NT2/D1 (cell line): Measurements from ENCODE around the gene CORO1C.

ENCODE experiments used
- DNase-seq: peaks from one replicate; pipeline ENCODE4 v3.0.0-alpha.2; 2011; ENCODE audit warnings: low read depth, low spot score
- H3K27me3 ChIP-seq: 2 replicates; pipeline ENCODE4 v1.6.0; 2011; ENCODE audit warnings: mild to moderate bottlenecking; ENCODE audit not compliant: insufficient read length, insufficient read depth
- H3K36me3 ChIP-seq: 2 replicates; pipeline ENCODE4 v1.6.1; 2011; ENCODE audit warnings: mild to moderate bottlenecking, low read length, mixed read lengths; ENCODE audit not compliant: insufficient read depth, insufficient read length
- H3K4me1 ChIP-seq: 2 replicates; pipeline ENCODE4 v1.5.1; 2011; ENCODE audit not compliant: insufficient read depth, insufficient read length
- H3K4me3 ChIP-seq: 2 replicates; pipeline ENCODE4 v1.5.1; 2011; ENCODE audit warnings: low read depth; ENCODE audit not compliant: insufficient read length
- H3K9ac ChIP-seq: 2 replicates; pipeline ENCODE4 v1.6.0; 2011; ENCODE audit warnings: low read depth; ENCODE audit not compliant: insufficient read length
- H3K9me3 ChIP-seq: 2 replicates; pipeline ENCODE4 v1.5.1; 2011; ENCODE audit warnings: mild to moderate bottlenecking, low read length; ENCODE audit not compliant: insufficient read depth
- SUZ12 ChIP-seq: IDR thresholded peaks from 2 replicates; pipeline ENCODE4 v1.6.1; 2011; ENCODE audit not compliant: insufficient read length, insufficient read depth; ENCODE audit errors: extremely low read depth
- YY1 ChIP-seq: IDR thresholded peaks from 2 replicates; pipeline ENCODE4 v1.6.1; 2011; ENCODE audit not compliant: insufficient read length, insufficient read depth
- ZNF274 ChIP-seq: IDR thresholded peaks from 2 replicates; pipeline ENCODE4 v1.6.1; 2011; ENCODE audit warnings: mild to moderate bottlenecking, low read depth, low read length

CORO1C gene

DNA sequence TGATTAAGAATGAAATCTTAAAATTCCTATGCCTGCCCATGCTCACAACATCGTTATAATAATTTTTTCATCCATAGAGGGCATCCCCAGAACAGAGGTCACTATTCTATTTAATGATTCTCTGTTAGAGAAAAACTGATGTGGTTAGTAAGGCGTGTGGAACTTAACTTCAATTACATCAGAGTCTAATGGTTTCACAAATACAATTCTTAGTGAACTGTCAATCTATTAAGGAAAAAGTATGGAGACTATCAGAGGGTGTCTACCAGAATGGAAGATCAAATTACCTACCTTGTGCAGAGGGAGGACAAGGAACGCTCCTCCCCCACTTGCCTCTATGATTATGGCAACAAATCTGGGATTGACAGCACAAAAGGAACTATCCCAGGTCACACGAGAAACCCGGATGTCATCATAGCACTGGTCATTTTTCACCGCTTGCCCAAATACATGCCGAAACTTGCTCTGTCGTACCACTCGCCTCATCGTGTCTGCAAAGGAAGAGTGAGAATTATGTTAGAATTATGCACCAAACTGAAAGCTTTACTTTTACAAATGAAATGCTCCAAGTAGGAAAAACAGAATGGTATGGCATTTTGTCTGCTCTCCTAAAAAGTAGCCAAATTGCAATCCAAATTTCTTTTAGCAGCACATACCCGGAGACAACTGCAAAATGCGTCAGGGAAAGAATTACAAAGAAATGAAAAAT is 30.3 kb downstream of the CORO1C start:
- TF ChIP-seq ZNF274 (no peak), YY1 (no peak), SUZ12 (no peak)
- Histone ChIP-seq H3K27me3 (no peaks in the 10 kb centered on the region), H3K4me3 (no peak overlapping the region), H3K4me1 (peaks cover 2% of the 10 kb centered on the region), H3K36me3 (peaks cover 57% of the 10 kb centered on the region), H3K9ac (no peak overlapping the region), H3K9me3 (no peaks in the 10 kb centered on the region)
- no peak for DNase-seq

DNA sequence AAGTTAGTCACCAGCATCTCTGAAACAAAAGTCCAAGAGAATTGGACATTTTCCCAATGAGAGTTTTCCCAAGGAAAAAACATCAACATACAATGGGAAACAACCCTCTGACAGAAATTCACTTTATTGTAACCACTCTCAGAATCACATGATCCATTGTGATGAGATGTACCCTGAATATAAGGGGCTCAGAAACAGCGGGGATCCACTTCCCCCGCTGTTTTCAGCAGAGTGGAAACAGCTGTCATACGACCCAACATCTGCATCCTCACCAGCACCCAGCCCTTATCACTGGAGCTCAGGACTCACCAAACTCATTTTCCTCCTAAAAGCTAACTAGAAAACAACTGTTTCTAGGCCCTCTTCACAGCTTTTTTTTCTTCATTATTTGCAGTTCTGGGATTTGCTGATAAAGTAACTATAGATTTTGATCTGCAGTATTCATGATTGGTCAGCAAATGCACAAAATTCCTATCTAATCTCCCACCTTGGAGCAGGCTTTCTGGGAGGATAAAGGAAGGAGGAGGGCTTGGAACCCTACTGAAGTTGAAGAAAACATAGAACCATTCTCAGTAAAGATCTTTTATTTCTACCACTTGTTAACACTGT is 31.3 kb downstream of the CORO1C start:
- Histone ChIP-seq H3K36me3 (peaks cover 65% of the 10 kb centered on the region), H3K4me1 (peaks cover 2% of the 10 kb centered on the region), H3K9me3 (no peaks in the 10 kb centered on the region), H3K27me3 (no peaks in the 10 kb centered on the region), H3K9ac (no peak overlapping the region), H3K4me3 (no peak overlapping the region)
- DNase-seq = no peak
- no peak for TF ChIP-seq ZNF274
- TF ChIP-seq YY1 = no peak
- no peak for TF ChIP-seq SUZ12

DNA sequence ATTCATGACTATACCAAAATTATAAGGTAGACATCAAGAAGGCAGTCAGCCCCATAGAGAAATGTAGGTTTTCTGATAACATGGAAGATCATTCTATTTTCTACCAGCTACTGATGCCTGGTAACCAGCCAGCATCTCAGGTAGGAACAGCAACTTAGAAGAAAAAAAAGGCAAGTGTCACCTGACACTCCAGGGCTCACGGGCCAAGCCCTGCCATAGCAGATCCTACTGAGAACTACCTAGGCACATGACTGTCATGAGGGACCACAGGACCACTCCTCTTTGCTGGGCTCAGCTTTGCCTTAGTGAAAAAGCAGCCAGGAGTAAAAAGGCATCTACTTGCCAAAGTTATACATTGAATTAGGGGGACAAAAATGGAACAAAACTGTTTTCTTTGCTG is 33.4 kb downstream of the CORO1C start:
- Histone ChIP-seq H3K36me3 (peaks cover 68% of the 10 kb centered on the region), H3K27me3 (no peaks in the 10 kb centered on the region), H3K4me3 (no peak overlapping the region), H3K9ac (no peak overlapping the region), H3K4me1 (no peaks in the 10 kb centered on the region), H3K9me3 (no peaks in the 10 kb centered on the region)
- DNase-seq = no peak
- TF ChIP-seq SUZ12 (no peak), ZNF274 (no peak), YY1 (no peak)

DNA sequence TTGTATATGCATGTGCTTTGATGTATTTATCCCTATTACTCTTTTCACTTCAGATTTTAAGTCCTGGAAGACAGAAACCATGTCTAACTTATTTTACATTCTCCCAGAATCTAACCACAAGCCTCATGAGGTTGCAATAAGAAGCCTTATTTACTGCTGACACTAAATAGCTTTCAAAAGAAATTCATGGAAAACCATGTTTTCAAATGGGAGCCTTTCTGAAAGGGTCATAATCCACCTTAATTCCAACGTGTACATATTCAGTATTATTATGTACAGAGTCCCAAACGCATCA is 34.4 kb downstream of the CORO1C start:
- Histone ChIP-seq H3K4me1 (peaks cover 5% of the 10 kb centered on the region), H3K9ac (no peak overlapping the region), H3K36me3 (peaks cover 63% of the 10 kb centered on the region), H3K9me3 (no peaks in the 10 kb centered on the region), H3K4me3 (no peak overlapping the region), H3K27me3 (no peaks in the 10 kb centered on the region)
- TF ChIP-seq SUZ12 (no peak), YY1 (no peak), ZNF274 (no peak)
- DNase-seq = no peak

DNA sequence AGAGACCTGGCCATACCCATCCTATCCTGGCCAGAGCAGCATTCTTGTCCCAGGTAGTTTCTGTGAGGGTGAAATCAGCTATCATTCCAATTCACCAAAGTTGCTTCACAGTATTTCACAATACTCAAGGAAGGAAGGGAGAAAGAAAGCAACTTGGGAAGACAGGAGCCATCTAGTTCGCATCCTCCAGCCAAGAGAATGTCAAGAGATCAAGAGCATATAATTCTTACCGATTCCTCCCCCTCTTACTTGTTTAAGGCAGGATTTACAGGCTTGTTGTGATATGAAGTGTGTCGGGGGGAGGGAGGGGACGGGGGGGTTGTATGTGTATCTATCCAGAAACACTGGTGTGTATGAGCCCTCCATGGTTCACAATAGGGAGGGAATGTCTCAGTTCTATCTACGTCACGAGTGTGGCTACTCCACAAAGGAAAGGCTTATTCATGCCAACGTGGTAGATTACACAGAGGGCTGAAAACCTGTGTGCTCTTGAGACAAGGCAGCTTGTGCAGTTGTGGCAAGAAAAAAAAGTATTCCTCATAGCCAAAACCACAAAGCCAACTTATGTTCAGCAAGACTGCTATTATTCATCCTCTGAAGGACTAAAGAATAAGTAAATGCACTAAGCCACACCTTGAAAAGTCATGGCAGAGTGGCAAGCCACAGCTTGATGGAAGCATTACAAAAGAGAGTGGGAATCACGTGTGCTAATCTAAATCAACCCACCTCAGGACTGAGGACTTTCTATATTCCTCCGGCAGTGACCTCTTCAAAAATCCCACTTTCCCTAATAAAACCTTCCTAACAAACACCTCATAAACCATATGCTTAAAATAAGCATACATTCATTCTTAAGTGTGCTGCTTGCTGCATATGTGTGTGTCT is 35.0 kb downstream of the CORO1C start:
- H3K9ac ChIP-seq = no peak overlapping the region
- no peak for TF ChIP-seq YY1
- no peak for TF ChIP-seq ZNF274
- TF ChIP-seq SUZ12 = no peak
- DNase-seq = no peak
- H3K4me1 ChIP-seq = peaks cover 5% of the 10 kb centered on the region
- H3K36me3 ChIP-seq = peaks cover 63% of the 10 kb centered on the region
- H3K4me3 ChIP-seq = no peak overlapping the region
- no peaks in the 10 kb centered on the region for H3K9me3 ChIP-seq
- H3K27me3 ChIP-seq = no peaks in the 10 kb centered on the region

DNA sequence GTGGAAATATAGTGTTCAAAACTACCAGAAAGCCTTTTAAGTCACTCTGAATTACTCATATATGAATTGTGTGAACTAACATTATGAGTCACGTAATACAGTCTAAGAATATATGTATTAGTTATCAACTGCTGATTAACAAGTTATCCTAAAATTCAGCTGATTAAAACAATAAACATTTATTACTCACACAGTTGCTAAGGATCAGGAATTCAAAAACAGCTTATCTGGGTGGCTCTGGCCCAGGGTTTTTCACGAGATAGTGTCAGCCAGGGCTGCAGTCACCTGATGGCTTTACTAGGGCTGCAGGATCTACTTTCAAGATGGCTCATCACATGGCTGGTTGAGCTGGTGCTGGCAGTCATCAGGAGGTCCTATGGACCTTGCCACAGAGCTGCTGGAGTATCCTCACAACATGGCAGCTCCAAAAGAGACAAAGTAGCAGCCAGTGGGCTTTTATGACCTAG is 36.5 kb downstream of the CORO1C start:
- Histone ChIP-seq H3K4me1 (peaks cover 12% of the 10 kb centered on the region), H3K36me3 (peaks cover 54% of the 10 kb centered on the region), H3K27me3 (no peaks in the 10 kb centered on the region), H3K4me3 (no peak overlapping the region), H3K9me3 (no peaks in the 10 kb centered on the region), H3K9ac (no peak overlapping the region)
- no peak for TF ChIP-seq YY1
- TF ChIP-seq SUZ12 = no peak
- TF ChIP-seq ZNF274 = no peak
- DNase-seq = no peak

DNA sequence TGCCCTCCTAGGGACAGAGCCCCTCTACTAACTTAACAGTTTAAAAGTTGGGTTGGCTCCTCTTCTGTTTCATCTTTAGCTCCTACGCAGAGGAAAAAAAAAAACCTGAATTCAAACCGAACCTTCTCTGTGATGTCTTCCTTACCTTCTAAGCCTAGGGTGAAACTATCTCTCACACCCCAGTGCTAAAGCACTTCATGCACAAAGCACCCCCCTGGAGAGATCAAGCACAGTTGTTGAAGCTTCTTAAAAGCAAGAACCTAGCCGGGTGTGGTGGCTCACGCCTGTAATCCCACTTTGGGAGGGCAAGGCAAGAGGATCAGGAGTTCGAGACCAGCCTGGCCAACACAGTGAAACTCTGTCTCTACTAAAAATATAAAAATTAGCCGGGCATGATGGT is 37.6 kb downstream of the CORO1C start:
- H3K9ac ChIP-seq = no peak overlapping the region
- no peak overlapping the region for H3K4me3 ChIP-seq
- H3K27me3 ChIP-seq = no peaks in the 10 kb centered on the region
- no peak for DNase-seq
- peaks cover 12% of the 10 kb centered on the region for H3K4me1 ChIP-seq
- TF ChIP-seq YY1 = no peak
- TF ChIP-seq ZNF274 = no peak
- TF ChIP-seq SUZ12 = no peak
- no peaks in the 10 kb centered on the region for H3K9me3 ChIP-seq
- H3K36me3 ChIP-seq = peaks cover 48% of the 10 kb centered on the region
